ENCODE data around the gene NEUROD6. TPM values are rescaled to one million over a fixed set of nuclear protein-coding genes. Genes with fewer than 3 reads are reported as not detected.

NEUROD6 gene
- polyA plus RNA-seq, 1 donor from 2014 or later, result not detected

- no peak overlapping the region for H3K4me2 ChIP-seq (ENCODE audit: low read length)
These were observed 23.6 kb downstream of the NEUROD6 start for GRCh38 chr7:31316876-31317275.

GRCh38 chr7:31315758-31316157, 24.8 kb downstream of the NEUROD6 start:
- TF ChIP-seq SMC3 (conservative IDR thresholded peaks at IDR 0.05; ENCODE audit: poor library complexity) (no peak), TAF1 (IDR thresholded peaks at IDR 0.05; ENCODE audit: low read depth) (no peak), EP300 (conservative IDR thresholded peaks at IDR 0.05; ENCODE audit: poor library complexity, severe bottlenecking) (no peak), POLR2AphosphoS5 (IDR thresholded peaks at IDR 0.05) (no peak), RAD21 (conservative IDR thresholded peaks at IDR 0.05) (no peak), MXI1 (conservative IDR thresholded peaks at IDR 0.05; ENCODE audit: poor library complexity, severe bottlenecking) (no peak), EZH2 (IDR thresholded peaks at IDR 0.05; ENCODE audit: borderline replicate concordance, insufficient read depth, low read length, poor library complexity, severe bottlenecking) (no peak)
- TF ChIP-seq, protein P1, sequence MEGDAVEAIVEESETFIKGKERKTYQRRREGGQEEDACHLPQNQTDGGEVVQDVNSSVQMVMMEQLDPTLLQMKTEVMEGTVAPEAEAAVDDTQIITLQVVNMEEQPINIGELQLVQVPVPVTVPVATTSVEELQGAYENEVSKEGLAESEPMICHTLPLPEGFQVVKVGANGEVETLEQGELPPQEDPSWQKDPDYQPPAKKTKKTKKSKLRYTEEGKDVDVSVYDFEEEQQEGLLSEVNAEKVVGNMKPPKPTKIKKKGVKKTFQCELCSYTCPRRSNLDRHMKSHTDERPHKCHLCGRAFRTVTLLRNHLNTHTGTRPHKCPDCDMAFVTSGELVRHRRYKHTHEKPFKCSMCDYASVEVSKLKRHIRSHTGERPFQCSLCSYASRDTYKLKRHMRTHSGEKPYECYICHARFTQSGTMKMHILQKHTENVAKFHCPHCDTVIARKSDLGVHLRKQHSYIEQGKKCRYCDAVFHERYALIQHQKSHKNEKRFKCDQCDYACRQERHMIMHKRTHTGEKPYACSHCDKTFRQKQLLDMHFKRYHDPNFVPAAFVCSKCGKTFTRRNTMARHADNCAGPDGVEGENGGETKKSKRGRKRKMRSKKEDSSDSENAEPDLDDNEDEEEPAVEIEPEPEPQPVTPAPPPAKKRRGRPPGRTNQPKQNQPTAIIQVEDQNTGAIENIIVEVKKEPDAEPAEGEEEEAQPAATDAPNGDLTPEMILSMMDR (IDR thresholded peaks at IDR 0.05; ENCODE audit: poor library complexity, severe bottlenecking), result no peak
- TF ChIP-seq, protein P2, sequence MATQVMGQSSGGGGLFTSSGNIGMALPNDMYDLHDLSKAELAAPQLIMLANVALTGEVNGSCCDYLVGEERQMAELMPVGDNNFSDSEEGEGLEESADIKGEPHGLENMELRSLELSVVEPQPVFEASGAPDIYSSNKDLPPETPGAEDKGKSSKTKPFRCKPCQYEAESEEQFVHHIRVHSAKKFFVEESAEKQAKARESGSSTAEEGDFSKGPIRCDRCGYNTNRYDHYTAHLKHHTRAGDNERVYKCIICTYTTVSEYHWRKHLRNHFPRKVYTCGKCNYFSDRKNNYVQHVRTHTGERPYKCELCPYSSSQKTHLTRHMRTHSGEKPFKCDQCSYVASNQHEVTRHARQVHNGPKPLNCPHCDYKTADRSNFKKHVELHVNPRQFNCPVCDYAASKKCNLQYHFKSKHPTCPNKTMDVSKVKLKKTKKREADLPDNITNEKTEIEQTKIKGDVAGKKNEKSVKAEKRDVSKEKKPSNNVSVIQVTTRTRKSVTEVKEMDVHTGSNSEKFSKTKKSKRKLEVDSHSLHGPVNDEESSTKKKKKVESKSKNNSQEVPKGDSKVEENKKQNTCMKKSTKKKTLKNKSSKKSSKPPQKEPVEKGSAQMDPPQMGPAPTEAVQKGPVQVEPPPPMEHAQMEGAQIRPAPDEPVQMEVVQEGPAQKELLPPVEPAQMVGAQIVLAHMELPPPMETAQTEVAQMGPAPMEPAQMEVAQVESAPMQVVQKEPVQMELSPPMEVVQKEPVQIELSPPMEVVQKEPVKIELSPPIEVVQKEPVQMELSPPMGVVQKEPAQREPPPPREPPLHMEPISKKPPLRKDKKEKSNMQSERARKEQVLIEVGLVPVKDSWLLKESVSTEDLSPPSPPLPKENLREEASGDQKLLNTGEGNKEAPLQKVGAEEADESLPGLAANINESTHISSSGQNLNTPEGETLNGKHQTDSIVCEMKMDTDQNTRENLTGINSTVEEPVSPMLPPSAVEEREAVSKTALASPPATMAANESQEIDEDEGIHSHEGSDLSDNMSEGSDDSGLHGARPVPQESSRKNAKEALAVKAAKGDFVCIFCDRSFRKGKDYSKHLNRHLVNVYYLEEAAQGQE (IDR thresholded peaks at IDR 0.05; ENCODE audit: borderline replicate concordance), result no peak
- H3K27me3 ChIP-seq (ENCODE audit: insufficient read depth, low read depth, low read length), result no peaks in the 10 kb centered on the region
- H3K79me2 ChIP-seq (replicated peaks; ENCODE audit: insufficient read depth, low read length), result no peaks in the 10 kb centered on the region
- H3F3A ChIP-seq (ENCODE audit: insufficient read depth, low read length, poor library complexity, severe bottlenecking), result no peaks in the 10 kb centered on the region
- H4K20me1 ChIP-seq (ENCODE audit: insufficient read depth), result no peaks in the 10 kb centered on the region
- H3K27ac ChIP-seq (ENCODE audit: low read length), result no peak overlapping the region
- H3K4me2 ChIP-seq (ENCODE audit: low read length), result no peak overlapping the region
- H3K9me2 ChIP-seq (ENCODE audit: insufficient read depth, low read length), result no peaks in the 10 kb centered on the region
- no peaks in the 10 kb centered on the region for H3K36me3 ChIP-seq (ENCODE audit: insufficient read depth, low read length)
- H3K9me3 ChIP-seq (ENCODE audit: low read length), result no peaks in the 10 kb centered on the region
- H3K9ac ChIP-seq (ENCODE audit: low read length), result no peak overlapping the region
- H2AFZ ChIP-seq (ENCODE audit: low read depth, low read length), result no peak overlapping the region
- H3K4me3 ChIP-seq (ENCODE audit: low read length), result no peak overlapping the region

More at GRCh38 chr7:31316876-31317275, 23.6 kb downstream of the NEUROD6 start:
- TF ChIP-seq RAD21 (conservative IDR thresholded peaks at IDR 0.05), result no peak
- TF ChIP-seq EP300 (conservative IDR thresholded peaks at IDR 0.05; ENCODE audit: poor library complexity, severe bottlenecking), result no peak
- no peak overlapping the region for H3K9ac ChIP-seq (ENCODE audit: low read length)
- no peaks in the 10 kb centered on the region for H3K79me2 ChIP-seq (replicated peaks; ENCODE audit: insufficient read depth, low read length)
- no peaks in the 10 kb centered on the region for H4K20me1 ChIP-seq (ENCODE audit: insufficient read depth)
- H2AFZ ChIP-seq (ENCODE audit: low read depth, low read length), result no peak overlapping the region
- H3F3A ChIP-seq (ENCODE audit: insufficient read depth, low read length, poor library complexity, severe bottlenecking), result no peaks in the 10 kb centered on the region
- H3K27ac ChIP-seq (ENCODE audit: low read length), result no peak overlapping the region
- H3K4me3 ChIP-seq (ENCODE audit: low read length), result no peak overlapping the region
- H3K27me3 ChIP-seq (ENCODE audit: insufficient read depth, low read depth, low read length), result no peaks in the 10 kb centered on the region
- H3K36me3 ChIP-seq (ENCODE audit: insufficient read depth, low read length), result no peaks in the 10 kb centered on the region
- H3K9me3 ChIP-seq (ENCODE audit: low read length), result no peaks in the 10 kb centered on the region
- H3K9me2 ChIP-seq (ENCODE audit: insufficient read depth, low read length), result no peaks in the 10 kb centered on the region

- Histone ChIP-seq H3K9ac (ENCODE audit: low read length) (no peak overlapping the region), H3F3A (ENCODE audit: insufficient read depth, low read length, poor library complexity, severe bottlenecking) (no peaks in the 10 kb centered on the region), H3K4me3 (ENCODE audit: low read length) (no peak overlapping the region), H3K36me3 (ENCODE audit: insufficient read depth, low read length) (no peaks in the 10 kb centered on the region), H3K27ac (ENCODE audit: low read length) (no peak overlapping the region), H3K79me2 (replicated peaks; ENCODE audit: insufficient read depth, low read length) (no peaks in the 10 kb centered on the region), H3K27me3 (ENCODE audit: insufficient read depth, low read depth, low read length) (no peaks in the 10 kb centered on the region), H2AFZ (ENCODE audit: low read depth, low read length) (no peak overlapping the region), H3K9me3 (ENCODE audit: low read length) (no peaks in the 10 kb centered on the region), H3K9me2 (ENCODE audit: insufficient read depth, low read length) (no peaks in the 10 kb centered on the region), H3K4me2 (ENCODE audit: low read length) (no peak overlapping the region), H4K20me1 (ENCODE audit: insufficient read depth) (no peaks in the 10 kb centered on the region)
- no peak for TF ChIP-seq RAD21 (conservative IDR thresholded peaks at IDR 0.05)
- TF ChIP-seq MXI1 (conservative IDR thresholded peaks at IDR 0.05; ENCODE audit: poor library complexity, severe bottlenecking), result no peak
- no peak for TF ChIP-seq POLR2AphosphoS5 (IDR thresholded peaks at IDR 0.05)
- TF ChIP-seq EZH2 (IDR thresholded peaks at IDR 0.05; ENCODE audit: borderline replicate concordance, insufficient read depth, low read length, poor library complexity, severe bottlenecking), result no peak
- TF ChIP-seq, protein P2 (IDR thresholded peaks at IDR 0.05; ENCODE audit: borderline replicate concordance), result no peak
- no peak for TF ChIP-seq SMC3 (conservative IDR thresholded peaks at IDR 0.05; ENCODE audit: poor library complexity)
- no peak for TF ChIP-seq EP300 (conservative IDR thresholded peaks at IDR 0.05; ENCODE audit: poor library complexity, severe bottlenecking)
- no peak for TF ChIP-seq TAF1 (IDR thresholded peaks at IDR 0.05; ENCODE audit: low read depth)
- TF ChIP-seq, protein P1 (IDR thresholded peaks at IDR 0.05; ENCODE audit: poor library complexity, severe bottlenecking), result no peak
These were observed 25.7 kb downstream of the NEUROD6 start for GRCh38 chr7:31314781-31315180.
